ENCODE data around the gene NADSYN1.

DNA sequence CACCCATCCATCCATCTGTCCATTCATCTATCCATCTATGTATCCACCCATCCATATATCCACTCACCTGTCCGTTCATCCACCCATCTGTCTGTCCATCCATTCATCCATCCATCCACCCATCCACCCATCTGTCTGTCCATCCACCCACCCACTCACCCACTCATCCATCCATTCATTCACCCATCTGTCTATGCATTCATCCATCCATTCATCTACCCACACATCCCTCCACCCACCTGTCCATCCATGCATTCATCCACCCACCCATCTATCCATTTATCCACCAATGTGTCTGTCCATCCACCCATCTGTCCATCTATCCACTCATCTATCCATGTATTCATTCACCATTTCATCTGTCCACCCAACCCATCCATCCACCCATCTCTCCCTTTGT is 33.3 kb downstream of the NADSYN1 start:
- no peak for TF ChIP-seq CTCF (conservative IDR thresholded peaks at IDR 0.05; ENCODE audit: low read length)
- no peak for TF ChIP-seq EZH2phosphoT487 (IDR thresholded peaks at IDR 0.05; ENCODE audit: borderline replicate concordance, low read depth, low read length)
